Transverse colon (tissue), 4 donors: ENCODE measurements around the gene HSPA4. TPM values are rescaled to one million over a fixed set of nuclear protein-coding genes. Genes with fewer than 3 reads are reported as not detected.

ENCODE experiments used
- DNase-seq: peaks from one replicate; pipeline ENCODE4 v3.0.0-alpha.2; 2019
- H3K27ac ChIP-seq, 4 donors: fragments of 200-600 bp; sonication (generic); 2 replicates each; pipeline ENCODE4 v1.5.1; 2016 to 2018; ENCODE audit warnings: inconsistent platforms in 4 of 4
- H3K27me3 ChIP-seq: fragments of 200-600 bp; sonication (generic); 2 replicates; pipeline ENCODE4 v1.5.1; 2017; ENCODE audit warnings: inconsistent platforms
- H3K36me3 ChIP-seq, 4 donors: fragments of 200-600 bp; sonication (generic); 2 replicates each; pipeline ENCODE4 v1.5.1; 2017 to 2019; ENCODE audit warnings: inconsistent platforms in 4 of 4
- H3K4me1 ChIP-seq, 4 donors: fragments of 200-600 bp; sonication (generic); 2 replicates each; pipeline ENCODE4 v1.5.1; 2017 to 2020; ENCODE audit warnings: inconsistent platforms in 4 of 4
- H3K4me3 ChIP-seq, 4 donors: fragments of 200-600 bp; sonication (generic); 1 replicate in 1 of 4; 2 replicates in 3 of 4; pipeline versions ENCODE4 v1.5.1 to v1.6.1; 2017 to 2019; ENCODE audit warnings: inconsistent platforms in 4 of 4
- H3K9me3 ChIP-seq, 2 donors: fragments of 200-600 bp; sonication (generic); 2 replicates each; pipeline ENCODE4 v1.5.1; 2017 to 2019; ENCODE audit warnings: inconsistent platforms in 2 of 2
- EP300 ChIP-seq: sonication (generic); formaldehyde crosslinking; IDR thresholded peaks from one replicate; pipeline ENCODE4 v1.6.1; 2017; ENCODE audit warnings: antibody characterized with exemption, low read depth
- POLR2A ChIP-seq: fragments of 450-650 bp; IDR thresholded peaks from one replicate; pipeline ENCODE4 v1.6.1; 2016; ENCODE audit warnings: antibody characterized with exemption, mild to moderate bottlenecking, moderate library complexity
- POLR2AphosphoS5 ChIP-seq, 3 donors: sonication (generic); formaldehyde crosslinking; IDR thresholded peaks; one replicate each; pipeline ENCODE4 v1.6.1; 2016; ENCODE audit warnings: antibody characterized with exemption in 3 of 3
- WGBS, 2 donors: methylation state at CpG; one replicate each; pipeline ENCODE4 v1.1.5; 2018; ENCODE audit warnings: low coverage in 1 of 2; 5-methylcytosine and 5-hydroxymethylcytosine counted together
- in situ Hi-C, 4 donors: fragments of 200-750 bp; cut with MboI; loops; one replicate each; pipeline versions ENCODE4 v1.15.0 to v1.15.1; 2017; ENCODE audit warnings: low sequenced_read_pairs in 3 of 4, low pct_ligation_motif_present in 1 of 4, low pct_unique_long_range_greater_than_20kb in 1 of 4
- intact Hi-C: fragments of 100-400 bp; cut with DNase I; formaldehyde crosslinking; loops from one replicate; pipeline ENCODE4 v1.15.1; 2023; ENCODE audit warnings: low total_unique reads
- total RNA-seq, 4 donors: library from RNA; depleted of rRNA; stranded (reverse); fragments of >200 nt; gene quantifications; one replicate each; pipeline ENCODE4 v1.1.0, GENCODE V29; 2016
- TF ChIP-seq, protein P1 (sequence below), 5 experiments: fragments of 200-600 bp in 3 of 5; fragments of 450-650 bp in 2 of 5; sonication (generic) in 3 of 5; IDR thresholded peaks; 1 replicate in 2 of 5; 2 replicates in 3 of 5; pipeline ENCODE4 v1.5.1; 2016 to 2017; ENCODE audit warnings: antibody characterized with exemption in 5 of 5, inconsistent platforms in 3 of 5, mild to moderate bottlenecking in 2 of 5, moderate library complexity in 1 of 5

Gene HSPA4
- total RNA-seq, 4 donors from 2014 or later, result 34.4 to 52.5 (median 46.5) TPM

DNA sequence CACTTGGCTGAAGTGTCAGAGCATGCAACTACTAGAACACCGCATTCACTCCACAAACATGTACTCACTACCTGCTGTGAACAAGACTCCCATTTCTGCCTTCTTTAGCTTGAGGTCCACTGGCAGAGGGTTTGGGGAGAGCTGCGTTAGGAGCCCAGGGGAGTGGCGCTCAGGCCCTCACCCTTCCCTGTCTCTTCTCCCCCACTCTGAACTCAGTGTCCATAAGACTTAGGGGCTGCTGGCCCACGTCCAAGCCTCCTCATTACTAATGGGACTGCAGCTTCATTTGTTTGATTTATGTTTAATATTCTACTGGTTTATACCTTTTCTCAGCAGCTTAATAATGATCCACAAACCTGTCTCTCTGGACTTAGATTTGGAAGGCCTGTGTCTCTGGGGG is 70.9 kb downstream of the HSPA4 start:
- intact Hi-C loops (no loop called here), in situ Hi-C loops (loop anchor here in 3 of 4 donors (25.0 kb wide), 2 partner anchors 165 to 740 kb away; no protein-coding TSS in a partner anchor)
- 79 to 91% methylated on average over 4 of the region's 4 CpGs for WGBS, 2 donors
- Histone ChIP-seq H3K4me3 (no peak overlapping the region), H3K27ac (no peak overlapping the region), H3K36me3 (no peaks in the 10 kb centered on the region), H3K27me3 (no peaks in the 10 kb centered on the region), H3K9me3 (no peaks in the 10 kb centered on the region), H3K4me1 (peaks cover 0 to 22% (median 17%) of the 10 kb centered on the region in 4 donors)
- TF ChIP-seq, protein P1, sequence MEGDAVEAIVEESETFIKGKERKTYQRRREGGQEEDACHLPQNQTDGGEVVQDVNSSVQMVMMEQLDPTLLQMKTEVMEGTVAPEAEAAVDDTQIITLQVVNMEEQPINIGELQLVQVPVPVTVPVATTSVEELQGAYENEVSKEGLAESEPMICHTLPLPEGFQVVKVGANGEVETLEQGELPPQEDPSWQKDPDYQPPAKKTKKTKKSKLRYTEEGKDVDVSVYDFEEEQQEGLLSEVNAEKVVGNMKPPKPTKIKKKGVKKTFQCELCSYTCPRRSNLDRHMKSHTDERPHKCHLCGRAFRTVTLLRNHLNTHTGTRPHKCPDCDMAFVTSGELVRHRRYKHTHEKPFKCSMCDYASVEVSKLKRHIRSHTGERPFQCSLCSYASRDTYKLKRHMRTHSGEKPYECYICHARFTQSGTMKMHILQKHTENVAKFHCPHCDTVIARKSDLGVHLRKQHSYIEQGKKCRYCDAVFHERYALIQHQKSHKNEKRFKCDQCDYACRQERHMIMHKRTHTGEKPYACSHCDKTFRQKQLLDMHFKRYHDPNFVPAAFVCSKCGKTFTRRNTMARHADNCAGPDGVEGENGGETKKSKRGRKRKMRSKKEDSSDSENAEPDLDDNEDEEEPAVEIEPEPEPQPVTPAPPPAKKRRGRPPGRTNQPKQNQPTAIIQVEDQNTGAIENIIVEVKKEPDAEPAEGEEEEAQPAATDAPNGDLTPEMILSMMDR (IDR thresholded peaks at IDR 0.05), result no peak
- no peak for TF ChIP-seq POLR2AphosphoS5 (IDR thresholded peaks at IDR 0.05)
- TF ChIP-seq EP300, result no peak
- no peak for TF ChIP-seq POLR2A
- no peak for DNase-seq

DNA sequence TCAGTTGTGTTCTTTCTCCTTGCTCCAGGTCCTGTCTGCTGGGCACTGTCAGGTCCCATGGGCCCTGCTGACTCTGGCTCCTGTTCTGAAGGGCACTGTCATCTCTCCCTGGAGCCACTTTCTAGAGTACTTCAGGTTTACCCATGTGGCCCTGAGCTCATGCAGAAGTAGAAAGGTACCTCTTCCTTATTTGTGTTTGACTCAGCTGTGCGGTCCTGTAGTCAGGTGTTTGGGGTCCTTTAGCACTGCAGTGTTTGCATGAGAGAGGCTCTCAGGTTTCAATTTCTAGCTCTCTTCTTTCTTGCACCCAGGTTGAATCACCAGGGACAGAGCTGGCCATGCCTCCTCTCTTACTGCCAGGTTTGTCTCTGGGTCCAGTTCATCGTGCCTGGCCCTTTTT is 71.5 kb downstream of the HSPA4 start:
- no peaks in the 10 kb centered on the region for H3K27me3 ChIP-seq
- TF ChIP-seq EP300 (no peak), POLR2A (no peak), POLR2AphosphoS5 (IDR thresholded peaks at IDR 0.05) (no peak)
- TF ChIP-seq, protein P1 (IDR thresholded peaks at IDR 0.05), result no peak
- in situ Hi-C loops, result loop anchor here in 3 of 4 donors (25.0 kb wide), 2 partner anchors 164 to 739 kb away; no protein-coding TSS in a partner anchor
- peaks cover 0 to 22% (median 17%) of the 10 kb centered on the region in 4 donors for H3K4me1 ChIP-seq
- no peak for DNase-seq
- no peak overlapping the region for H3K27ac ChIP-seq
- no peaks in the 10 kb centered on the region for H3K36me3 ChIP-seq
- no peaks in the 10 kb centered on the region for H3K9me3 ChIP-seq
- no peak overlapping the region for H3K4me3 ChIP-seq
- intact Hi-C loops, result no loop called here
- WGBS, 2 donors, result 91% methylated on average over 2 of the region's 2 CpGs; no CpG with 5 or more reads in 1 of the 2 donors

DNA sequence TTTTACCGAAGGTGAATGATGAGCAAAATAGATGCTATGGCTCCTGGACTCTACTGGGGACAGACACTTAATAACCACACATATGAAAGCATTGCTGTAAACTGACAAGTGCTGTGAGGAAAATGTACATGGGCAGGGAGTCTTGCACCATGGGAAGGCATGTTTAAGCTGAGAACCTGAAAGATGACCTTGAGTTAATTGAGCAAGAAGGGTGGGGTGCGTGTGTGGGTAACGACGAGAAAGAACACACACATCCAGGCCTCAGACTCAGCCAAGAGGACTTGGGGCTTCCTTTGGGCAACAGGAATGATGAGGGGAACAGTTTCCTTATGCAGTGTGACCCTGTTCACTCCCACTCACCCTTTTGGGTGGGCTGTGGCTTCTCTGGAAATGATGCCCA is 73.1 kb downstream of the HSPA4 start:
- Histone ChIP-seq H3K27ac (no peak overlapping the region), H3K4me3 (no peak overlapping the region), H3K36me3 (no peaks in the 10 kb centered on the region), H3K27me3 (no peaks in the 10 kb centered on the region), H3K4me1 (peaks cover 0 to 21% (median 16%) of the 10 kb centered on the region in 4 donors), H3K9me3 (no peaks in the 10 kb centered on the region)
- in situ Hi-C loops, result loop anchor here in 3 of 4 donors (25.0 kb wide), 2 partner anchors 162 to 737 kb away; no protein-coding TSS in a partner anchor
- TF ChIP-seq EP300, result no peak
- no peak for TF ChIP-seq POLR2AphosphoS5 (IDR thresholded peaks at IDR 0.05)
- TF ChIP-seq, protein P1 (IDR thresholded peaks at IDR 0.05), result no peak
- no peak for TF ChIP-seq POLR2A
- no peak for DNase-seq
- WGBS, 2 donors, result 65% methylated on average over 4 of the region's 4 CpGs; no CpG with 5 or more reads in 1 of the 2 donors
- intact Hi-C loops, result no loop called here

DNA sequence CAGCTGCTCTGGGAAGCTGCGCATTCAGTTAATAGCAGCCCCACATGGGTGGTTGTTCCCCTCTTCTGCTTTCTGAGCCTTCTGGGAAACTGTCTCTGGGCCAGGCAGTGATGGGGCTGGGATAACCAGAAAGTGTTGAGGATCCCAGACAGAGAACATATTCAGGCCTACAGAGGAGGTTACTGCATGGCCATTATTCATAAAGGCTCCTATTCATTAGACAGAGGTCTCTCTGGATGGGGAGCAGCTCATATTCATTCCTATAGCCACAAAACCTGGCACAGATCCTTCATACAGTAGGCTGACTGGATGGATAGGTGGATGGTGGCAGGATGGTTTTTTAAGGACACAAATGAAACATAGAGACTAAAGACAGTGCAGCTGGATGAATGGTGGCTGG is 76.3 kb downstream of the HSPA4 start:
- Histone ChIP-seq H3K9me3 (no peaks in the 10 kb centered on the region), H3K4me3 (no peak overlapping the region), H3K27me3 (no peaks in the 10 kb centered on the region), H3K36me3 (no peaks in the 10 kb centered on the region), H3K27ac (no peak overlapping the region), H3K4me1 (no peaks in the 10 kb centered on the region)
- 83 to 100% methylated on average over 1 of the region's 1 CpG for WGBS, 2 donors
- TF ChIP-seq EP300, result no peak
- TF ChIP-seq POLR2A, result no peak
- TF ChIP-seq, protein P1 (IDR thresholded peaks at IDR 0.05), result no peak
- TF ChIP-seq POLR2AphosphoS5 (IDR thresholded peaks at IDR 0.05), result no peak
- in situ Hi-C loops, result no loop called here
- DNase-seq, result no peak
- intact Hi-C loops, result no loop called here
